Neural cell (in vitro differentiated cells): ENCODE results near the gene KRT5. TPM values are rescaled to one million over a fixed set of nuclear protein-coding genes. Genes with fewer than 3 reads are reported as not detected.

Source experiments
- H2AFZ ChIP-seq: fragments of 200-600, 300-800 bp; sonication (generic), shearing (Covaris generic); 2 replicates; pipeline ENCODE4 v1.6.0; 2014; ENCODE audit warnings: low read depth, mild to moderate bottlenecking, antibody characterized with exemption, low read length, moderate library complexity
- H3F3A ChIP-seq: fragments of 200-600 bp; shearing (Covaris generic); 2 replicates; pipeline ENCODE4 v1.6.1; 2016; ENCODE audit warnings: mild to moderate bottlenecking, moderate library complexity, mixed read lengths, antibody characterized with exemption, low read length; ENCODE audit not compliant: insufficient read depth, poor library complexity, severe bottlenecking
- H3K27ac ChIP-seq: fragments of 200-600, 300-800 bp; sonication (generic), shearing (Covaris generic); 2 replicates; pipeline ENCODE4 v1.5.1; 2014; ENCODE audit warnings: mild to moderate bottlenecking, low read length, moderate library complexity
- H3K27me3 ChIP-seq: fragments of 300-800, 200-600 bp; sonication (generic), shearing (Covaris generic); 2 replicates; pipeline ENCODE4 v1.6.0; 2014; ENCODE audit warnings: mild to moderate bottlenecking, low read depth, low read length, moderate library complexity; ENCODE audit not compliant: insufficient read depth
- H3K36me3 ChIP-seq: fragments of 300-800, 200-600 bp; sonication (generic), shearing (Covaris generic); 2 replicates; pipeline ENCODE4 v1.5.1; 2014; ENCODE audit warnings: mild to moderate bottlenecking, antibody characterized with exemption, low read length, moderate library complexity; ENCODE audit not compliant: insufficient read depth
- H3K4me2 ChIP-seq: fragments of 300-800, 200-600 bp; sonication (generic), shearing (Covaris generic); 2 replicates; pipeline ENCODE4 v1.6.0; 2014; ENCODE audit warnings: mild to moderate bottlenecking, low read length
- H3K4me3 ChIP-seq: fragments of 300-800, 200-600 bp; sonication (generic), shearing (Covaris generic); 2 replicates; pipeline ENCODE4 v1.5.1; 2014; ENCODE audit warnings: mild to moderate bottlenecking, low read length, moderate library complexity
- H3K79me2 ChIP-seq: fragments of 200-600 bp; shearing (Covaris generic); replicated peaks from 2 replicates; pipeline ENCODE4 v1.6.0; 2014; ENCODE audit warnings: mild to moderate bottlenecking, low read length, moderate library complexity; ENCODE audit not compliant: insufficient read depth
- H3K9ac ChIP-seq: fragments of 300-800, 200-600 bp; sonication (generic), shearing (Covaris generic); 2 replicates; pipeline ENCODE4 v1.6.1; 2016; ENCODE audit warnings: mild to moderate bottlenecking, low read length, mixed read lengths
- H3K9me2 ChIP-seq: fragments of 200-600 bp; shearing (Covaris generic); 2 replicates; pipeline ENCODE4 v1.6.1; 2016; ENCODE audit warnings: mild to moderate bottlenecking, low read length, mixed read lengths; ENCODE audit not compliant: insufficient read depth
- H3K9me3 ChIP-seq: fragments of 200-600, 300-800 bp; sonication (generic), shearing (Covaris generic); 2 replicates; pipeline ENCODE4 v1.6.1; 2016; ENCODE audit warnings: mild to moderate bottlenecking, mixed run types, low read length, moderate library complexity, mixed read lengths
- H4K20me1 ChIP-seq: fragments of 200-600 bp; shearing (Covaris generic); 2 replicates; pipeline ENCODE4 v1.6.1; 2016; ENCODE audit warnings: mild to moderate bottlenecking, mixed run types; ENCODE audit not compliant: insufficient read depth
- EP300 ChIP-seq: fragments of 450-650 bp; conservative IDR thresholded peaks from 2 replicates; pipeline ENCODE4 v1.6.1; 2014; ENCODE audit warnings: antibody characterized with exemption, mild to moderate bottlenecking, moderate library complexity; ENCODE audit not compliant: poor library complexity, severe bottlenecking
- EZH2 ChIP-seq: fragments of 200-600, 300-800 bp; shearing (Covaris generic), sonication (generic); IDR thresholded peaks from 2 replicates; pipeline ENCODE4 v1.6.1; 2014; ENCODE audit warnings: antibody characterized with exemption, low read length, borderline replicate concordance, mild to moderate bottlenecking; ENCODE audit not compliant: insufficient read depth, poor library complexity, severe bottlenecking
- MXI1 ChIP-seq: fragments of 450-650 bp; conservative IDR thresholded peaks from 2 replicates; pipeline ENCODE4 v1.6.1; 2014; ENCODE audit warnings: antibody characterized with exemption, mild to moderate bottlenecking; ENCODE audit not compliant: poor library complexity, severe bottlenecking
- POLR2AphosphoS5 ChIP-seq: IDR thresholded peaks from 2 replicates; pipeline ENCODE4 v1.6.1; 2012
- RAD21 ChIP-seq: fragments of 450-650 bp; conservative IDR thresholded peaks from 2 replicates; pipeline ENCODE4 v1.6.1; 2014; ENCODE audit warnings: antibody characterized with exemption, mild to moderate bottlenecking, moderate library complexity
- SMC3 ChIP-seq: fragments of 450-650 bp; conservative IDR thresholded peaks from 2 replicates; pipeline ENCODE4 v1.6.1; 2014; ENCODE audit warnings: antibody characterized with exemption, mild to moderate bottlenecking, moderate library complexity; ENCODE audit not compliant: poor library complexity
- TAF1 ChIP-seq: IDR thresholded peaks from 2 replicates; pipeline ENCODE4 v1.6.1; 2012; ENCODE audit warnings: low read depth
- polyA plus RNA-seq: library from polyadenylated mRNA; depleted of rRNA; stranded (reverse); fragments of >200 nt; gene quantifications from 2 replicates; pipeline ENCODE4 v1.2.3, GENCODE V29; 2014
- TF ChIP-seq, protein P1 (sequence below): fragments of 450-650 bp; IDR thresholded peaks from 2 replicates; pipeline ENCODE4 v1.5.1; 2014; ENCODE audit warnings: antibody characterized with exemption, mild to moderate bottlenecking, moderate library complexity; ENCODE audit not compliant: poor library complexity, severe bottlenecking
- TF ChIP-seq, protein P2 (sequence below): IDR thresholded peaks from 2 replicates; pipeline ENCODE4 v1.6.1; 2012; ENCODE audit warnings: borderline replicate concordance

KRT5 gene
- polyA plus RNA-seq, 1 donor from 2014 or later: not detected

GRCh38 chr12:52530366-52530765 lies 10.2 kb upstream of the KRT5 start:
- H3K36me3 ChIP-seq: no peaks in the 10 kb centered on the region
- no peaks in the 10 kb centered on the region for H4K20me1 ChIP-seq
- H3K27ac ChIP-seq: no peak overlapping the region
- no peaks in the 10 kb centered on the region for H3K9me2 ChIP-seq
- H3K4me2 ChIP-seq: no peak overlapping the region
- no peak overlapping the region for H3K4me3 ChIP-seq
- no peak overlapping the region for H2AFZ ChIP-seq
- TF ChIP-seq EZH2 (no peak), TAF1 (no peak), RAD21 (no peak), EP300 (no peak), MXI1 (no peak), SMC3 (no peak), POLR2AphosphoS5 (no peak)
- TF ChIP-seq, protein P1, sequence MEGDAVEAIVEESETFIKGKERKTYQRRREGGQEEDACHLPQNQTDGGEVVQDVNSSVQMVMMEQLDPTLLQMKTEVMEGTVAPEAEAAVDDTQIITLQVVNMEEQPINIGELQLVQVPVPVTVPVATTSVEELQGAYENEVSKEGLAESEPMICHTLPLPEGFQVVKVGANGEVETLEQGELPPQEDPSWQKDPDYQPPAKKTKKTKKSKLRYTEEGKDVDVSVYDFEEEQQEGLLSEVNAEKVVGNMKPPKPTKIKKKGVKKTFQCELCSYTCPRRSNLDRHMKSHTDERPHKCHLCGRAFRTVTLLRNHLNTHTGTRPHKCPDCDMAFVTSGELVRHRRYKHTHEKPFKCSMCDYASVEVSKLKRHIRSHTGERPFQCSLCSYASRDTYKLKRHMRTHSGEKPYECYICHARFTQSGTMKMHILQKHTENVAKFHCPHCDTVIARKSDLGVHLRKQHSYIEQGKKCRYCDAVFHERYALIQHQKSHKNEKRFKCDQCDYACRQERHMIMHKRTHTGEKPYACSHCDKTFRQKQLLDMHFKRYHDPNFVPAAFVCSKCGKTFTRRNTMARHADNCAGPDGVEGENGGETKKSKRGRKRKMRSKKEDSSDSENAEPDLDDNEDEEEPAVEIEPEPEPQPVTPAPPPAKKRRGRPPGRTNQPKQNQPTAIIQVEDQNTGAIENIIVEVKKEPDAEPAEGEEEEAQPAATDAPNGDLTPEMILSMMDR: no peak
- TF ChIP-seq, protein P2, sequence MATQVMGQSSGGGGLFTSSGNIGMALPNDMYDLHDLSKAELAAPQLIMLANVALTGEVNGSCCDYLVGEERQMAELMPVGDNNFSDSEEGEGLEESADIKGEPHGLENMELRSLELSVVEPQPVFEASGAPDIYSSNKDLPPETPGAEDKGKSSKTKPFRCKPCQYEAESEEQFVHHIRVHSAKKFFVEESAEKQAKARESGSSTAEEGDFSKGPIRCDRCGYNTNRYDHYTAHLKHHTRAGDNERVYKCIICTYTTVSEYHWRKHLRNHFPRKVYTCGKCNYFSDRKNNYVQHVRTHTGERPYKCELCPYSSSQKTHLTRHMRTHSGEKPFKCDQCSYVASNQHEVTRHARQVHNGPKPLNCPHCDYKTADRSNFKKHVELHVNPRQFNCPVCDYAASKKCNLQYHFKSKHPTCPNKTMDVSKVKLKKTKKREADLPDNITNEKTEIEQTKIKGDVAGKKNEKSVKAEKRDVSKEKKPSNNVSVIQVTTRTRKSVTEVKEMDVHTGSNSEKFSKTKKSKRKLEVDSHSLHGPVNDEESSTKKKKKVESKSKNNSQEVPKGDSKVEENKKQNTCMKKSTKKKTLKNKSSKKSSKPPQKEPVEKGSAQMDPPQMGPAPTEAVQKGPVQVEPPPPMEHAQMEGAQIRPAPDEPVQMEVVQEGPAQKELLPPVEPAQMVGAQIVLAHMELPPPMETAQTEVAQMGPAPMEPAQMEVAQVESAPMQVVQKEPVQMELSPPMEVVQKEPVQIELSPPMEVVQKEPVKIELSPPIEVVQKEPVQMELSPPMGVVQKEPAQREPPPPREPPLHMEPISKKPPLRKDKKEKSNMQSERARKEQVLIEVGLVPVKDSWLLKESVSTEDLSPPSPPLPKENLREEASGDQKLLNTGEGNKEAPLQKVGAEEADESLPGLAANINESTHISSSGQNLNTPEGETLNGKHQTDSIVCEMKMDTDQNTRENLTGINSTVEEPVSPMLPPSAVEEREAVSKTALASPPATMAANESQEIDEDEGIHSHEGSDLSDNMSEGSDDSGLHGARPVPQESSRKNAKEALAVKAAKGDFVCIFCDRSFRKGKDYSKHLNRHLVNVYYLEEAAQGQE: no peak
- no peaks in the 10 kb centered on the region for H3K9me3 ChIP-seq
- H3K9ac ChIP-seq: no peak overlapping the region
- H3K27me3 ChIP-seq: no peaks in the 10 kb centered on the region
- H3F3A ChIP-seq: no peaks in the 10 kb centered on the region
- H3K79me2 ChIP-seq: no peaks in the 10 kb centered on the region

- Histone ChIP-seq H3K4me3 (no peak overlapping the region), H3K36me3 (no peaks in the 10 kb centered on the region), H3F3A (no peaks in the 10 kb centered on the region), H3K9me2 (no peaks in the 10 kb centered on the region), H3K27me3 (no peaks in the 10 kb centered on the region), H3K27ac (no peak overlapping the region), H3K9ac (no peak overlapping the region), H2AFZ (no peak overlapping the region), H4K20me1 (no peaks in the 10 kb centered on the region), H3K9me3 (no peaks in the 10 kb centered on the region), H3K79me2 (no peaks in the 10 kb centered on the region), H3K4me2 (no peak overlapping the region)
- TF ChIP-seq SMC3 (no peak), EZH2 (no peak), MXI1 (no peak), RAD21 (no peak)
- TF ChIP-seq, protein P2: no peak
Measured at GRCh38 chr12:52529846-52530245, 9.7 kb upstream of the KRT5 start.
